Trophoblast cell (in vitro differentiated cells and primary cell): ENCODE results near the gene POLR3B.

Source experiments
- DNase-seq, 2 donors: peaks; one replicate each; pipeline ENCODE4 v3.0.0-alpha.2; 2016
- H2AFZ ChIP-seq: 2 replicates; pipeline ENCODE4 v1.6.1; 2013; ENCODE audit warnings: low read length, moderate library complexity, mild to moderate bottlenecking; ENCODE audit not compliant: insufficient read depth, poor library complexity
- H2AK5ac ChIP-seq: 2 replicates; pipeline ENCODE4 v1.6.1; 2013; ENCODE audit warnings: mild to moderate bottlenecking, low read length
- H2BK120ac ChIP-seq: 2 replicates; pipeline ENCODE4 v1.6.1; 2013; ENCODE audit warnings: low read length, mild to moderate bottlenecking, moderate library complexity; ENCODE audit not compliant: insufficient read depth, poor library complexity
- H2BK12ac ChIP-seq: 2 replicates; pipeline ENCODE4 v1.6.1; 2013; ENCODE audit warnings: mild to moderate bottlenecking, low read length, moderate library complexity
- H2BK5ac ChIP-seq: 2 replicates; pipeline ENCODE4 v1.6.1; 2013; ENCODE audit warnings: low read length, low read depth, moderate library complexity, mild to moderate bottlenecking; ENCODE audit not compliant: poor library complexity
- H3K14ac ChIP-seq: 2 replicates; pipeline ENCODE4 v1.6.1; 2013; ENCODE audit warnings: mild to moderate bottlenecking, low read length
- H3K18ac ChIP-seq: 2 replicates; pipeline ENCODE4 v1.6.1; 2013; ENCODE audit warnings: mild to moderate bottlenecking, low read length
- H3K23ac ChIP-seq: 2 replicates; pipeline ENCODE4 v1.6.1; 2013; ENCODE audit warnings: low read length
- H3K27ac ChIP-seq: 2 replicates; pipeline ENCODE4 v1.5.1; 2013; ENCODE audit warnings: low read depth, mild to moderate bottlenecking, inconsistent platforms, low read length, moderate library complexity
- H3K27me3 ChIP-seq: 2 replicates; pipeline ENCODE4 v1.6.1; 2013; ENCODE audit warnings: inconsistent platforms, mild to moderate bottlenecking, low read length, moderate library complexity; ENCODE audit not compliant: insufficient read depth
- H3K36me3 ChIP-seq, 2 experiments: 1 replicate in 1 of 2; 2 replicates in 1 of 2; pipeline ENCODE4 v1.6.1; 2013; ENCODE audit warnings: low read length in 2 of 2, mild to moderate bottlenecking in 2 of 2, moderate library complexity in 1 of 2; ENCODE audit not compliant: insufficient read depth in 2 of 2, control insufficient read depth in 1 of 2
- H3K4ac ChIP-seq: 2 replicates; pipeline ENCODE4 v1.6.1; 2013; ENCODE audit warnings: low read depth, mild to moderate bottlenecking, low read length, moderate library complexity
- H3K4me1 ChIP-seq, 2 experiments: 1 replicate in 1 of 2; 2 replicates in 1 of 2; pipeline ENCODE4 v1.6.1; 2013; ENCODE audit warnings: low read length in 2 of 2, mild to moderate bottlenecking in 2 of 2, moderate library complexity in 1 of 2; ENCODE audit not compliant: insufficient read depth in 2 of 2, control insufficient read depth in 1 of 2
- H3K4me2 ChIP-seq: 2 replicates; pipeline ENCODE4 v1.6.1; 2013; ENCODE audit warnings: inconsistent platforms, mild to moderate bottlenecking, low read length, moderate library complexity
- H3K4me3 ChIP-seq: 2 replicates; pipeline ENCODE4 v1.5.1; 2013; ENCODE audit warnings: mild to moderate bottlenecking, low read depth, low read length, inconsistent platforms
- H3K79me1 ChIP-seq: one replicate; pipeline ENCODE4 v1.6.1; 2013; ENCODE audit warnings: low read length
- H3K79me2 ChIP-seq: 2 replicates; pipeline ENCODE4 v1.6.1; 2013; ENCODE audit warnings: low read length, mild to moderate bottlenecking; ENCODE audit not compliant: control insufficient read depth, insufficient read depth, poor library complexity
- H3K9ac ChIP-seq: 2 replicates; pipeline ENCODE4 v1.6.1; 2013; ENCODE audit warnings: mild to moderate bottlenecking, low read length
- H3K9me3 ChIP-seq: 2 replicates; pipeline ENCODE4 v1.6.1; 2013; ENCODE audit warnings: low read depth, mild to moderate bottlenecking, control low read depth, inconsistent platforms, low read length; ENCODE audit not compliant: insufficient read depth
- H4K12ac ChIP-seq: 2 replicates; pipeline ENCODE4 v1.6.1; 2013; ENCODE audit warnings: low read depth, mild to moderate bottlenecking, low read length, moderate library complexity
- H4K8ac ChIP-seq: 2 replicates; pipeline ENCODE4 v1.6.1; 2013; ENCODE audit warnings: low read depth, mild to moderate bottlenecking, low read length, moderate library complexity
- H4K91ac ChIP-seq: one replicate; pipeline ENCODE4 v1.6.1; 2013; ENCODE audit warnings: low read depth, mild to moderate bottlenecking, low read length, moderate library complexity
- WGBS: extraction: QIAGEN DNeasy Blood & Tissue Kit; methylation state at CpG from one replicate; pipeline ENCODE4 v1.1.7; 2013; ENCODE audit warnings: missing lambda C conversion rate; ENCODE audit not compliant: insufficient read length, insufficient coverage; ENCODE audit errors: extremely low coverage; 5-methylcytosine and 5-hydroxymethylcytosine counted together

The POLR3B gene

GRCh38 chr12:106317406-106318082, 40.0 kb upstream of the POLR3B start:
- no peak overlapping the region for H3K18ac ChIP-seq
- no peaks in the 10 kb centered on the region for H3K27me3 ChIP-seq
- no peak overlapping the region for H3K27ac ChIP-seq
- H3K79me2 ChIP-seq = no peaks in the 10 kb centered on the region
- no peak for DNase-seq
- H3K36me3 ChIP-seq = peaks cover 0 to 2% of the 10 kb centered on the region in 2 experiments
- H3K79me1 ChIP-seq = no peaks in the 10 kb centered on the region
- H2BK12ac ChIP-seq = no peak overlapping the region
- no peak overlapping the region for H2AFZ ChIP-seq
- no peak overlapping the region for H4K12ac ChIP-seq
- H3K9me3 ChIP-seq = no peaks in the 10 kb centered on the region
- H4K91ac ChIP-seq = no peak overlapping the region
- H3K14ac ChIP-seq = no peak overlapping the region
- H3K4me1 ChIP-seq = no peaks in the 10 kb centered on the region
- no peak overlapping the region for H2AK5ac ChIP-seq
- no peak overlapping the region for H3K9ac ChIP-seq
- H2BK120ac ChIP-seq = no peak overlapping the region
- WGBS = no CpG with 5 or more reads among the region's 6 CpGs
- no peak overlapping the region for H3K4ac ChIP-seq
- H3K4me2 ChIP-seq = no peak overlapping the region
- no peak overlapping the region for H3K23ac ChIP-seq
- H3K4me3 ChIP-seq = no peak overlapping the region
- H4K8ac ChIP-seq = no peak overlapping the region
- no peak overlapping the region for H2BK5ac ChIP-seq

- no peak for DNase-seq
- Histone ChIP-seq H3K36me3 (peaks cover 0 to 2% of the 10 kb centered on the region in 2 experiments), H2AFZ (no peak overlapping the region), H4K8ac (no peak overlapping the region), H3K14ac (no peak overlapping the region), H3K27ac (no peak overlapping the region), H2BK5ac (no peak overlapping the region), H2BK120ac (no peak overlapping the region), H3K23ac (no peak overlapping the region), H3K18ac (no peak overlapping the region), H3K4me2 (no peak overlapping the region), H3K9me3 (no peaks in the 10 kb centered on the region), H4K12ac (no peak overlapping the region), H3K4me3 (no peak overlapping the region), H3K27me3 (no peaks in the 10 kb centered on the region), H4K91ac (no peak overlapping the region), H3K9ac (no peak overlapping the region), H3K79me2 (no peaks in the 10 kb centered on the region), H3K4me1 (no peaks in the 10 kb centered on the region), H2BK12ac (no peak overlapping the region), H3K79me1 (no peaks in the 10 kb centered on the region), H3K4ac (no peak overlapping the region), H2AK5ac (no peak overlapping the region)
- WGBS = no CpG with 5 or more reads among the region's 7 CpGs
These were observed 36.3 kb upstream of the POLR3B start for GRCh38 chr12:106321139-106321850.

GRCh38 chr12:106323537-106323936, 34.0 kb upstream of the POLR3B start:
- Histone ChIP-seq H3K4me3 (no peak overlapping the region), H3K27me3 (no peaks in the 10 kb centered on the region), H3K14ac (no peak overlapping the region), H3K4me2 (no peak overlapping the region), H3K4me1 (no peaks in the 10 kb centered on the region), H2BK120ac (no peak overlapping the region), H2AK5ac (no peak overlapping the region), H3K9ac (no peak overlapping the region), H3K27ac (no peak overlapping the region), H2BK12ac (no peak overlapping the region), H3K23ac (no peak overlapping the region), H3K79me2 (no peaks in the 10 kb centered on the region), H2BK5ac (no peak overlapping the region), H3K4ac (no peak overlapping the region), H4K8ac (no peak overlapping the region), H4K12ac (no peak overlapping the region), H3K9me3 (no peaks in the 10 kb centered on the region), H2AFZ (no peak overlapping the region), H3K18ac (no peak overlapping the region), H3K36me3 (peaks cover 0 to 2% of the 10 kb centered on the region in 2 experiments), H4K91ac (no peak overlapping the region), H3K79me1 (no peaks in the 10 kb centered on the region)
- DNase-seq = no peak
- no CpG with 5 or more reads among the region's 2 CpGs for WGBS

GRCh38 chr12:106327309-106327869, 30.2 kb upstream of the POLR3B start:
- H3K27me3 ChIP-seq = no peaks in the 10 kb centered on the region

More at GRCh38 chr12:106327309-106327869, 30.2 kb upstream of the POLR3B start:
- WGBS = no CpG with 5 or more reads among the region's 2 CpGs
- Histone ChIP-seq H4K8ac (no peak overlapping the region), H3K23ac (no peak overlapping the region), H3K18ac (no peak overlapping the region), H2BK5ac (no peak overlapping the region), H3K4me1 (no peaks in the 10 kb centered on the region), H3K79me1 (no peaks in the 10 kb centered on the region), H3K9ac (no peak overlapping the region), H3K4me2 (no peak overlapping the region), H3K36me3 (no peaks in the 10 kb centered on the region), H4K91ac (no peak overlapping the region), H3K27ac (no peak overlapping the region), H3K4ac (no peak overlapping the region), H3K9me3 (peaks cover 1% of the 10 kb centered on the region), H4K12ac (no peak overlapping the region), H2AK5ac (no peak overlapping the region), H2BK120ac (no peak overlapping the region), H2AFZ (no peak overlapping the region), H3K79me2 (peaks cover 1% of the 10 kb centered on the region), H3K14ac (no peak overlapping the region), H2BK12ac (no peak overlapping the region), H3K4me3 (no peak overlapping the region)
- DNase-seq = no peak
